Measurements from ENCODE around the gene SIN3A. TPM values are rescaled to one million over a fixed set of nuclear protein-coding genes. Genes with fewer than 3 reads are reported as not detected.

The SIN3A gene
- total RNA-seq, 1 experiment from 2014 or later: 107 TPM

GRCh38 chr15:75460646-75461045 is 9.2 kb upstream of the SIN3A start:
- intact Hi-C loops (cut with micrococcal nuclease; ENCODE audit: unreplicated experiment): no loop called here
- H3K4me3 ChIP-seq (ENCODE audit: low read depth in 2 of 2, low read length in 2 of 2): no peak overlapping the region
- H3K36me3 ChIP-seq (ENCODE audit: control insufficient read depth, insufficient read depth, low read length): peaks cover 3% of the 10 kb centered on the region; the same call in 1 of the 2 replicates
- DNase-seq (ENCODE audit: low read depth, low spot score): no peak
- peaks cover 34% of the 10 kb centered on the region for H3K4me1 ChIP-seq (ENCODE audit: control insufficient read depth, insufficient read depth, low read length)
- H3K27ac ChIP-seq (ENCODE audit: low read length): peak overlapping the region; percentile 53; the same call in 1 of the 2 replicates
- ChIA-PET CTCF (no interaction called here), POLR2A (no interaction called here)
- BruUV-seq (replicated peaks): no TSS peak
- in situ Hi-C loops (cut with HindIII; ENCODE audit: low pct_unique_long_range_greater_than_20kb, low sequenced_read_pairs): no loop called here
- TF ChIP-seq TCF7L2 (IDR thresholded peaks at IDR 0.05; ENCODE audit: low read depth, low read length) (no peak), REST (IDR thresholded peaks at IDR 0.05; ENCODE audit: insufficient read depth in 1 of 2, low read depth in 2 of 2, low read length in 1 of 2) (no peak), SIN3A (IDR thresholded peaks at IDR 0.05; ENCODE audit: borderline replicate concordance, insufficient read depth, low read depth, low read length) (no peak), POLR2AphosphoS5 (IDR thresholded peaks at IDR 0.05; ENCODE audit: low read depth, low read length) (no peak)
- TF ChIP-seq, protein P1, sequence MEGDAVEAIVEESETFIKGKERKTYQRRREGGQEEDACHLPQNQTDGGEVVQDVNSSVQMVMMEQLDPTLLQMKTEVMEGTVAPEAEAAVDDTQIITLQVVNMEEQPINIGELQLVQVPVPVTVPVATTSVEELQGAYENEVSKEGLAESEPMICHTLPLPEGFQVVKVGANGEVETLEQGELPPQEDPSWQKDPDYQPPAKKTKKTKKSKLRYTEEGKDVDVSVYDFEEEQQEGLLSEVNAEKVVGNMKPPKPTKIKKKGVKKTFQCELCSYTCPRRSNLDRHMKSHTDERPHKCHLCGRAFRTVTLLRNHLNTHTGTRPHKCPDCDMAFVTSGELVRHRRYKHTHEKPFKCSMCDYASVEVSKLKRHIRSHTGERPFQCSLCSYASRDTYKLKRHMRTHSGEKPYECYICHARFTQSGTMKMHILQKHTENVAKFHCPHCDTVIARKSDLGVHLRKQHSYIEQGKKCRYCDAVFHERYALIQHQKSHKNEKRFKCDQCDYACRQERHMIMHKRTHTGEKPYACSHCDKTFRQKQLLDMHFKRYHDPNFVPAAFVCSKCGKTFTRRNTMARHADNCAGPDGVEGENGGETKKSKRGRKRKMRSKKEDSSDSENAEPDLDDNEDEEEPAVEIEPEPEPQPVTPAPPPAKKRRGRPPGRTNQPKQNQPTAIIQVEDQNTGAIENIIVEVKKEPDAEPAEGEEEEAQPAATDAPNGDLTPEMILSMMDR (IDR thresholded peaks at IDR 0.05): no peak
- no peaks in the 10 kb centered on the region for H3K27me3 ChIP-seq (ENCODE audit: control insufficient read depth, insufficient read depth, low read length)
- no peak for ATAC-seq
- H3K9me3 ChIP-seq (ENCODE audit: control insufficient read depth, insufficient read depth, low read depth, low read length): no peaks in the 10 kb centered on the region

- TF ChIP-seq POLR2AphosphoS5 (IDR thresholded peaks at IDR 0.05; ENCODE audit: low read depth, low read length) (no peak), REST (IDR thresholded peaks at IDR 0.05; ENCODE audit: insufficient read depth in 1 of 2, low read depth in 2 of 2, low read length in 1 of 2) (no peak), TCF7L2 (IDR thresholded peaks at IDR 0.05; ENCODE audit: low read depth, low read length) (no peak), SIN3A (IDR thresholded peaks at IDR 0.05; ENCODE audit: borderline replicate concordance, insufficient read depth, low read depth, low read length) (no peak)
- TF ChIP-seq, protein P1 (IDR thresholded peaks at IDR 0.05): no peak
- ATAC-seq (no peak), DNase-seq (ENCODE audit: low read depth, low spot score) (no peak)
- Histone ChIP-seq H3K4me3 (ENCODE audit: low read depth in 2 of 2, low read length in 2 of 2) (no peak overlapping the region), H3K9me3 (ENCODE audit: control insufficient read depth, insufficient read depth, low read depth, low read length) (no peaks in the 10 kb centered on the region), H3K36me3 (ENCODE audit: control insufficient read depth, insufficient read depth, low read length) (peaks cover 3% of the 10 kb centered on the region; the same call in 1 of the 2 replicates), H3K4me1 (ENCODE audit: control insufficient read depth, insufficient read depth, low read length) (peaks cover 34% of the 10 kb centered on the region), H3K27ac (ENCODE audit: low read length) (peak overlapping the region; percentile 36; the same call in 1 of the 2 replicates), H3K27me3 (ENCODE audit: control insufficient read depth, insufficient read depth, low read length) (no peaks in the 10 kb centered on the region)
- intact Hi-C loops (cut with micrococcal nuclease; ENCODE audit: unreplicated experiment): loop anchor here (5.0 kb wide), 1 partner anchor 178 kb away; no protein-coding TSS in a partner anchor
- BruUV-seq (replicated peaks): no TSS peak
- POLR2A ChIA-PET: interaction anchor here (0.6 to 0.9 kb wide), 2 partner anchors 32 to 213 kb away, joined by 8 to 14 read pairs; no protein-coding TSS in a partner anchor
- in situ Hi-C loops (cut with HindIII; ENCODE audit: low pct_unique_long_range_greater_than_20kb, low sequenced_read_pairs): no loop called here
- CTCF ChIA-PET: no interaction called here
Measured at GRCh38 chr15:75459581-75459980, 8.1 kb upstream of the SIN3A start.

Data from Panc1 (cell line).